Colonic mucosa (tissue), 4 donors: ENCODE data around the gene PCDH15. TPM values are rescaled to one million over a fixed set of nuclear protein-coding genes. Genes with fewer than 3 reads are reported as not detected.

Experiments used
- DNase-seq: peaks from one replicate; pipeline ENCODE4 v3.0.0-alpha.2; 2020
- H3K27ac ChIP-seq: fragments of 200-600 bp; one replicate; pipeline ENCODE4 v1.8.0; 2021
- H3K27me3 ChIP-seq: fragments of 200-600 bp; one replicate; pipeline ENCODE4 v1.8.0; 2021
- H3K36me3 ChIP-seq: fragments of 200-600 bp; one replicate; pipeline ENCODE4 v1.8.0; 2021
- H3K4me1 ChIP-seq: fragments of 200-600 bp; one replicate; pipeline ENCODE4 v1.8.0; 2021; ENCODE audit warnings: mild to moderate bottlenecking
- H3K4me3 ChIP-seq: fragments of 200-600 bp; one replicate; pipeline ENCODE4 v1.8.0; 2021
- H3K9ac ChIP-seq, 2 donors: one replicate each; pipeline ENCODE4 v1.7.0; 2013; ENCODE audit warnings: control low read depth in 2 of 2, low read depth in 2 of 2, low read length in 2 of 2
- H3K9me3 ChIP-seq: fragments of 200-600 bp; one replicate; pipeline ENCODE4 v1.8.0; 2021
- CTCF ChIP-seq: fragments of 200-600 bp; IDR thresholded peaks from one replicate; pipeline ENCODE4 v1.8.0; 2022; ENCODE audit warnings: antibody characterized with exemption, mild to moderate bottlenecking
- intact Hi-C: fragments of 100-400 bp; cut with DNase I; formaldehyde crosslinking; loops from one replicate; pipeline ENCODE4 v1.14.1; 2022
- total RNA-seq, 2 donors: library from RNA; stranded (reverse); fragmentation: NEBNext Ultra II Directional in 1 of 2; extraction: Animal tissue kit (Norgen Biotek cat#: 25700) in 1 of 2; gene quantifications; one replicate each; pipeline ENCODE4 v1.2.1, GENCODE V29; 2021
- donor health status: healthy.
- donor health status: DM: no; HTN: no; CAD: no.
- donor health status: DM: no; HTN: no; CAD: no.

Gene PCDH15
- total RNA-seq, 2 donors from 2014 or later = not detected

DNA sequence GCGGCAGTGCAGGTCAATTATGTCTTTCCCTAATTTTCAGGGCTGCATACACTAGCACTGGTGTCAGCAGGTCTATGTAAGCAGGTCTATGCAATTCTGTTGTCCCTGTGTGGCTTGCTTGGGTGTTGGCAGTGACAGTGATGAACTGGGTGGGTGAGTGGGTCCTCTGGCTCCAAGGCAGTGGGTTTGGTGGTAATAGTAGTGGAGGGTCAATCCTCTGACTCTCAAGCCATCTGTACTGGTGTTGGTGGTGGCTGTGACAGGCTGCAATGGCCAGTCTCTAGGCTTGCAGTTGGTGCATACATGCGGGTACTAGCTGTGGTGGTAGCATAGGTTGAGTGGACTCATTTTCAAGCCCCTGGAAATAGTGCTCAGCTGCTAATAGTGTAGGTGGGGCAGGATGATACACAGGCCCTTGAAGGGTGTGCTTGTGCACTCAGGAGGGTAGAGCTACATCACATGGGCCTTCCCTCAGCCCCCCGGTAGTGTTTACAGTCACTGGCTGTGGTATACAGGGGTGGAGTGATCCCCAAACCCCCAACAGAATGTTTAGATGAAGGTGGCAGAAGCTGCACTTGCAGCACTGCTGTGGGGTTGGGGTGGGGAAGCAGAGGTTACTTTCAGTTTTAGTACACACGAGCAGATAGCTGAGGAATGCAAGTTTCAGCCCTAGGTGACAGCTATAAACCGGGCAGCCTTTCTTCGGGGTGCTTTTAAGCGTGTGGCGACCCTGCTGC, 331.3 kb downstream of the PCDH15 start:
- Histone ChIP-seq H3K27ac (no peak overlapping the region), H3K4me3 (no peak overlapping the region), H3K36me3 (no peaks in the 10 kb centered on the region), H3K27me3 (no peaks in the 10 kb centered on the region), H3K9ac (no peak overlapping the region), H3K9me3 (no peaks in the 10 kb centered on the region), H3K4me1 (no peaks in the 10 kb centered on the region)
- intact Hi-C loops = no loop called here
- no peak for TF ChIP-seq CTCF
- no peak for DNase-seq

- no peak for DNase-seq
- TF ChIP-seq CTCF = no peak
- H3K9ac ChIP-seq = no peak overlapping the region
These were observed 346.8 kb downstream of the PCDH15 start for GRCh38 chr10:54454271-54454670.

GRCh38 chr10:54449056-54449455, 352.0 kb downstream of the PCDH15 start:
- intact Hi-C loops = no loop called here
- Histone ChIP-seq H3K9me3 (no peaks in the 10 kb centered on the region), H3K36me3 (no peaks in the 10 kb centered on the region), H3K4me3 (no peak overlapping the region), H3K27me3 (no peaks in the 10 kb centered on the region), H3K9ac (no peak overlapping the region), H3K27ac (no peak overlapping the region), H3K4me1 (no peaks in the 10 kb centered on the region)
- TF ChIP-seq CTCF = no peak
- DNase-seq = no peak

More at GRCh38 chr10:54454271-54454670, 346.8 kb downstream of the PCDH15 start:
- Histone ChIP-seq H3K27ac (no peak overlapping the region), H3K9me3 (no peaks in the 10 kb centered on the region), H3K4me3 (no peak overlapping the region), H3K36me3 (no peaks in the 10 kb centered on the region), H3K4me1 (no peaks in the 10 kb centered on the region), H3K27me3 (no peaks in the 10 kb centered on the region)
- intact Hi-C loops = no loop called here

- H3K9ac ChIP-seq = no peak overlapping the region
- DNase-seq = no peak
- no peak overlapping the region for H3K27ac ChIP-seq
- H3K4me3 ChIP-seq = no peak overlapping the region
- no peak for TF ChIP-seq CTCF
- H3K27me3 ChIP-seq = no peaks in the 10 kb centered on the region
- no peaks in the 10 kb centered on the region for H3K36me3 ChIP-seq
- no peaks in the 10 kb centered on the region for H3K9me3 ChIP-seq
- no peaks in the 10 kb centered on the region for H3K4me1 ChIP-seq
- intact Hi-C loops = no loop called here
These were observed 356.9 kb downstream of the PCDH15 start for GRCh38 chr10:54444170-54444569.

DNA sequence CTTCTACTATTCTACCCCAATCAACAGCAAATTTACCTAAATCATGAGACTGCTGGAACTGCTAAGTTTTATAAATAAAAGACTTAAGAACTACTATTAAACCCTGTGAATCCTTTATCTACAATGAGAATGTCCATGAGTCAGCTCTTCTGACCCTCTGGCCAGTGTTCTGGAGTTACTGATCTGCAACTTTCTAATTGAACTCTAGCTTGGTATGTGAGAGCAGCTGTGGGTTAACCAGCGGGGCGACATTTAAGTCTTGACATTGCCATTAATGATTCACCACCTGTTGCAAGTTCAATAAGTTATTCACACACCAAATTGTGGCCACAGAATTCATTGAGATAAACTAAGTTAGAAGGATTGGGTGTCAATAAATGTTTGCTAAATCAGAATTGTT, 359.8 kb downstream of the PCDH15 start:
- no peak for DNase-seq
- Histone ChIP-seq H3K9me3 (no peaks in the 10 kb centered on the region), H3K4me3 (no peak overlapping the region), H3K27me3 (no peaks in the 10 kb centered on the region), H3K27ac (no peak overlapping the region), H3K9ac (no peak overlapping the region), H3K36me3 (no peaks in the 10 kb centered on the region), H3K4me1 (no peaks in the 10 kb centered on the region)
- intact Hi-C loops = no loop called here
- TF ChIP-seq CTCF = no peak
